ENCODE results near the gene TMEM169. TPM values are rescaled to one million over a fixed set of nuclear protein-coding genes. Genes with fewer than 3 reads are reported as not detected.

The TMEM169 gene
- total RNA-seq, 1 experiment from 2014 or later = 0.46 TPM

DNA sequence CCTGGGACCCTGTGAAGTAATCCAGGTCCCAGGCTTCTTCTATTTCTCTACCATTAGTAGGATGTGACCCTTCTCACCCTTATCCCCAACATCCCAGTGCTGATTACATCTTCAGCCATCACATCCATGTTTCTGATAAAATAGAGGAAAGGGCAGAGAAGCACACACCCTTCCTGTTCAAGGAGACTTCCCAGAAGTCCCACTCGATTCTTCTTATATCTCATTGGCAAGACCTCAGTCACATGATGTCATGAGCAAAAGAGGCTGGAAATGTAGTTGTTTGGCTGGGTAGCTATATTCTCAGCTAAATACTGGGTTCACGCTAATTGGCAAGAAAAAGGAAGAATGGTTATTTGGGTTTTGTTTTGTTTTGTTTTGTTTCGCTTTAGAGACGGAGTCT lies 19.4 kb downstream of the TMEM169 start:
- intact Hi-C loops (cut with micrococcal nuclease; ENCODE audit: unreplicated experiment) = no loop called here
- Histone ChIP-seq H3K4me2 (no peak overlapping the region), H2AFZ (no peak overlapping the region), H3K36me3 (ENCODE audit: low read depth) (no peaks in the 10 kb centered on the region), H4K20me1 (ENCODE audit: insufficient read depth) (no peaks in the 10 kb centered on the region), H3K79me2 (ENCODE audit: low read depth) (no peaks in the 10 kb centered on the region), H3K4me3 (no peak overlapping the region), H3K27me3 (ENCODE audit: insufficient read depth, low read depth) (no peaks in the 10 kb centered on the region; the same call in 1 of the 2 replicates), H3K4me1 (replicated peaks; ENCODE audit: insufficient read depth) (no peaks in the 10 kb centered on the region), H3K9me2 (ENCODE audit: insufficient read depth) (no peaks in the 10 kb centered on the region), H3K9me3 (ENCODE audit: insufficient read depth, low read depth) (peaks cover 3% of the 10 kb centered on the region; the same call in 1 of the 2 replicates), H3K27ac (no peak overlapping the region), H3F3A (ENCODE audit: insufficient read depth, low read depth) (peaks cover 4% of the 10 kb centered on the region; the same call in 1 of the 2 replicates)
- BruUV-seq (replicated peaks) = no TSS peak
- ChIA-PET CTCF (interaction anchor here (0.6 kb wide), 2 partner anchors 54 to 188 kb away, joined by 3 read pairs; no protein-coding TSS in a partner anchor), POLR2A (ENCODE audit: unreplicated experiment) (interaction anchor here (0.6 kb wide), 1 partner anchor 654 kb away, joined by 3 read pairs; no protein-coding TSS in a partner anchor)
- TF ChIP-seq EZH2 (IDR thresholded peaks at IDR 0.05; ENCODE audit: low read depth) = no peak
- TF ChIP-seq, protein P1, sequence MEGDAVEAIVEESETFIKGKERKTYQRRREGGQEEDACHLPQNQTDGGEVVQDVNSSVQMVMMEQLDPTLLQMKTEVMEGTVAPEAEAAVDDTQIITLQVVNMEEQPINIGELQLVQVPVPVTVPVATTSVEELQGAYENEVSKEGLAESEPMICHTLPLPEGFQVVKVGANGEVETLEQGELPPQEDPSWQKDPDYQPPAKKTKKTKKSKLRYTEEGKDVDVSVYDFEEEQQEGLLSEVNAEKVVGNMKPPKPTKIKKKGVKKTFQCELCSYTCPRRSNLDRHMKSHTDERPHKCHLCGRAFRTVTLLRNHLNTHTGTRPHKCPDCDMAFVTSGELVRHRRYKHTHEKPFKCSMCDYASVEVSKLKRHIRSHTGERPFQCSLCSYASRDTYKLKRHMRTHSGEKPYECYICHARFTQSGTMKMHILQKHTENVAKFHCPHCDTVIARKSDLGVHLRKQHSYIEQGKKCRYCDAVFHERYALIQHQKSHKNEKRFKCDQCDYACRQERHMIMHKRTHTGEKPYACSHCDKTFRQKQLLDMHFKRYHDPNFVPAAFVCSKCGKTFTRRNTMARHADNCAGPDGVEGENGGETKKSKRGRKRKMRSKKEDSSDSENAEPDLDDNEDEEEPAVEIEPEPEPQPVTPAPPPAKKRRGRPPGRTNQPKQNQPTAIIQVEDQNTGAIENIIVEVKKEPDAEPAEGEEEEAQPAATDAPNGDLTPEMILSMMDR (conservative IDR thresholded peaks at IDR 0.05) = no peak
- no peak for DNase-seq

DNA sequence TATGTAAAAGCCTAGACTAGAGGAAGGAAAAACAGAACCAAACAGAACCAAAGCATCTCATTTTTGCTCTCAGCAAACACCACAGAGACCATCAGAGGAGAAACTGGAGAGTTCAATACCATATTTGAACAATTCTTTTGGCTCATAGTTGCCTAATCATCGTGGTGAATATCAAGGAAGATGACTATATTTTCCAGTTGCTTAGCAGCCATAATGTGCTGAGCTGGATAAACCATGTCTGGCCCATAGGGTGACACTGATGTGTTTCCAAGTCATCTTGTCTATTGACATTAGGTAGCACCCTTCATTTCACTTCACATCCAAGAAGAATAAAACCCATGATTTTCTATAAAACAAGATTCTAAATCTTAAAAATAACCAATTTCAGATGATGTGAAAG lies 21.5 kb downstream of the TMEM169 start:
- no peaks in the 10 kb centered on the region for H3K36me3 ChIP-seq (ENCODE audit: low read depth)
- no peak overlapping the region for H3K27ac ChIP-seq
- H3K27me3 ChIP-seq (ENCODE audit: insufficient read depth, low read depth) = no peaks in the 10 kb centered on the region
- POLR2A ChIA-PET (ENCODE audit: unreplicated experiment) = no interaction called here
- DNase-seq = no peak
- CTCF ChIA-PET = no interaction called here
- intact Hi-C loops (cut with micrococcal nuclease; ENCODE audit: unreplicated experiment) = no loop called here
- no peaks in the 10 kb centered on the region for H3K79me2 ChIP-seq (ENCODE audit: low read depth)
- H4K20me1 ChIP-seq (ENCODE audit: insufficient read depth) = no peaks in the 10 kb centered on the region
- TF ChIP-seq EZH2 (IDR thresholded peaks at IDR 0.05; ENCODE audit: low read depth) = no peak
- TF ChIP-seq, protein P1 (conservative IDR thresholded peaks at IDR 0.05) = no peak
- H3F3A ChIP-seq (ENCODE audit: insufficient read depth, low read depth) = no peaks in the 10 kb centered on the region
- no peak overlapping the region for H3K4me3 ChIP-seq
- no peak overlapping the region for H3K4me2 ChIP-seq
- H3K4me1 ChIP-seq (replicated peaks; ENCODE audit: insufficient read depth) = peaks cover 1% of the 10 kb centered on the region
- H3K9me2 ChIP-seq (ENCODE audit: insufficient read depth) = no peaks in the 10 kb centered on the region
- H2AFZ ChIP-seq = no peak overlapping the region
- H3K9me3 ChIP-seq (ENCODE audit: insufficient read depth, low read depth) = peaks cover 3% of the 10 kb centered on the region; the same call in 1 of the 2 replicates
- no TSS peak for BruUV-seq (replicated peaks)

DNA sequence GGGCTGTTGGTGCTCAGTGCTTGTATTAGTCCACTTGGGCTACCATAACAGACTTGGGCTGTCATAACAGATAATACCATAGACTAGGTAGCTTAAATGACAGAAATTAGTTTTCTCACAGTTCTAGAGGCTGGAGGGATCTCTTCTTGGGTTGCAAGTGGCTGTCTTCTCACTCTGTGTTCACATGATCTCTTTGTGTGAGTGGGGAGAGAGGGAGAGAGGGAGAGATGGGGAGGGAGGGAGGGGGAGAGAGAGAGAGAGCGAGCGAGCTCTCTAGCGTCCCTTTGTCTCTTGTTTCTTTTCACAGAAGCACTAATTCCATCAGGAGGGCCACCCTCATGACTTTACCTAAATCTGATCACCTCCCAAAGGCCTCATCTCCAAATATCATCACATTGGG lies 23.0 kb downstream of the TMEM169 start:
- H3K27me3 ChIP-seq (ENCODE audit: insufficient read depth, low read depth) = no peaks in the 10 kb centered on the region
- DNase-seq = no peak
- no peak overlapping the region for H3K4me3 ChIP-seq
- H2AFZ ChIP-seq = no peak overlapping the region
- no peaks in the 10 kb centered on the region for H3K36me3 ChIP-seq (ENCODE audit: low read depth)
- no peaks in the 10 kb centered on the region for H3K9me2 ChIP-seq (ENCODE audit: insufficient read depth)
- no peaks in the 10 kb centered on the region for H4K20me1 ChIP-seq (ENCODE audit: insufficient read depth)
- BruUV-seq (replicated peaks) = no TSS peak
- no peaks in the 10 kb centered on the region for H3F3A ChIP-seq (ENCODE audit: insufficient read depth, low read depth)
- H3K27ac ChIP-seq = no peak overlapping the region
- peaks cover 5% of the 10 kb centered on the region for H3K79me2 ChIP-seq (ENCODE audit: low read depth)
- TF ChIP-seq, protein P1 (conservative IDR thresholded peaks at IDR 0.05) = no peak
- TF ChIP-seq EZH2 (IDR thresholded peaks at IDR 0.05; ENCODE audit: low read depth) = no peak
- ChIA-PET CTCF (no interaction called here), POLR2A (ENCODE audit: unreplicated experiment) (interaction anchor here (0.6 kb wide), 2 partner anchors 118 to 393 kb away, joined by 3 to 4 read pairs; no protein-coding TSS in a partner anchor)
- no peaks in the 10 kb centered on the region for H3K9me3 ChIP-seq (ENCODE audit: insufficient read depth, low read depth)
- H3K4me1 ChIP-seq (replicated peaks; ENCODE audit: insufficient read depth) = peaks cover 7% of the 10 kb centered on the region
- no peak overlapping the region for H3K4me2 ChIP-seq
- intact Hi-C loops (cut with micrococcal nuclease; ENCODE audit: unreplicated experiment) = no loop called here

All from PC-9 (cell line).